Heart right ventricle (tissue), 16 donors: ENCODE data around the gene LMO7. TPM values are rescaled to one million over a fixed set of nuclear protein-coding genes. Genes with fewer than 3 reads are reported as not detected.
A peak's percentile ranks its signal among the peaks of the same experiment; 100 is the strongest.

Source experiments
- ATAC-seq, 8 donors: fragments of 200-7000 bp; cut with Tn5 transposase; one replicate each; pipeline ENCODE4 v1.9.1; 2020; ENCODE audit warnings: mild to moderate bottlenecking in 8 of 8, moderate library complexity in 8 of 8, moderate number of reproducible peaks in 1 of 8
- DNase-seq, 2 donors: peaks; one replicate each; pipeline ENCODE4 v3.0.0-alpha.2; 2020
- H3K27ac ChIP-seq, 10 donors: fragments of 200-600 bp; sonication (generic) in 2 of 10; one replicate each; pipeline versions ENCODE4 v1.5.0 to v1.8.0; 2020 to 2022; ENCODE audit warnings: mild to moderate bottlenecking in 3 of 10
- H3K27me3 ChIP-seq, 7 donors: fragments of 200-600 bp; one replicate each; pipeline ENCODE4 v1.8.0; 2021 to 2022; ENCODE audit warnings: mild to moderate bottlenecking in 2 of 7
- H3K36me3 ChIP-seq, 9 donors: fragments of 200-600 bp; sonication (generic) in 1 of 9; one replicate each; pipeline versions ENCODE4 v1.5.0 to v1.8.0; 2020 to 2022; ENCODE audit warnings: mild to moderate bottlenecking in 2 of 9
- H3K4me1 ChIP-seq, 9 donors: fragments of 200-600 bp; sonication (generic) in 1 of 9; one replicate each; pipeline versions ENCODE4 v1.5.0 to v1.8.0; 2020 to 2022; ENCODE audit warnings: mild to moderate bottlenecking in 4 of 9
- H3K4me3 ChIP-seq, 10 donors: fragments of 200-600 bp; sonication (generic) in 2 of 10; one replicate each; pipeline versions ENCODE4 v1.5.0 to v1.8.0; 2020 to 2022; ENCODE audit warnings: mild to moderate bottlenecking in 7 of 10, moderate library complexity in 2 of 10
- H3K9me3 ChIP-seq, 11 donors: fragments of 200-600 bp in 10 of 11; sonication (generic) in 2 of 11; one replicate each; pipeline versions ENCODE4 v1.5.0 to v1.8.0; 2013 to 2022; ENCODE audit warnings: mild to moderate bottlenecking in 2 of 11, control low read depth in 1 of 11, moderate library complexity in 1 of 11
- CTCF ChIP-seq, 9 donors: fragments of 200-600 bp; sonication (generic) in 2 of 9; IDR thresholded peaks; one replicate each; pipeline versions ENCODE4 v1.5.0 to v1.8.0; 2021 to 2022; ENCODE audit warnings: antibody characterized with exemption in 9 of 9, mild to moderate bottlenecking in 5 of 9, moderate library complexity in 1 of 9
- WGBS, 2 donors: extraction: QIAGEN DNeasy Blood & Tissue Kit; methylation state at CpG; one replicate each; pipeline ENCODE4 v1.1.7; 2013; ENCODE audit warnings: inconsistent platforms in 1 of 2; 5-methylcytosine and 5-hydroxymethylcytosine counted together
- intact Hi-C, 10 donors: fragments of 100-400 bp; cut with DNase I; formaldehyde crosslinking; loops; one replicate each; pipeline versions ENCODE4 v1.11.1 to v1.14.2; 2022
- polyA plus RNA-seq, 2 donors: library from polyadenylated mRNA; stranded (reverse); fragments of 200-250 nt; gene quantifications; one replicate each; pipeline ENCODE4 v1.2.3, GENCODE V29; 2013
- total RNA-seq, 10 donors: library from RNA; stranded (reverse); fragmentation: NEBNext Ultra II Directional in 3 of 10; extraction: Animal tissue kit (Norgen Biotek cat#: 25700) in 3 of 10; gene quantifications; one replicate each; pipeline versions ENCODE4 v1.2.1 to v1.2.4, GENCODE V29; 2021 to 2023
- donor health status: Arrhythmogenic right ventricular cardiomyopathy.
- donor health status: ischemic (EF 13 %, LVEDD 7.1; RV severe dilation, severe dysfunction).
- donor health status: healthy with polysubstance abuse.
- donor health status: DM: no; HTN: yes; CAD: no.
- donor health status: DM: no; HTN: no; CAD: no.
- donor health status: ischemic (EF 25% LVEDD 6.9; RV normal size, moderate dysfunction).
- donor health status: ischemic (EF 25% LVEDD 5.7; RV mildly dilated, moderate dysfunction).
- donor health status: healthy.
- donor health status: DM: yes; HTN: yes; CAD: no.
- donor health status: Ischemic cardiomyopathy.
- donor health status: ischemic (EF 35%, LVEDD 5.7; RV mildly dilated, moderate dysfunction).
- donor health status: nonischemic (EF 11% LVEDD 7.7; RV severe dilation, severe dysfunction).
- donor health status: DM: yes; HTN: yes; CAD: no.
- donor health status: PGD.
- donor health status: ischemic (EF 29% LVEDD 5.4; RV normal size, mild dysfunction).
- donor health status: nonischemic (EF 23%, LVEDD 6.1; RV moderate dilation, normal function).

LMO7 gene
- total and polyA plus RNA-seq, 12 donors = 147 to 600 (median 504) TPM

GRCh38 chr13:75906315-75906714 is 270.2 kb downstream of the LMO7 start:
- WGBS, 2 donors = 90% methylated on average over 5 of the region's 5 CpGs
- H3K4me1 ChIP-seq = peaks cover 0 to 27% (median 11%) of the 10 kb centered on the region in 9 donors
- H3K4me3 ChIP-seq = no peak overlapping the region
- no peaks in the 10 kb centered on the region for H3K36me3 ChIP-seq
- intact Hi-C loops = loop anchor here in 2 of 10 donors (5.0 to 10.0 kb wide), 2 partner anchors 96 to 98 kb away; no protein-coding TSS in a partner anchor
- no peak overlapping the region for H3K27ac ChIP-seq
- no peaks in the 10 kb centered on the region for H3K27me3 ChIP-seq
- no peak for TF ChIP-seq CTCF (IDR thresholded peaks at IDR 0.05)
- ATAC-seq (no peak), DNase-seq (no peak)
- H3K9me3 ChIP-seq = no peaks in the 10 kb centered on the region

- Histone ChIP-seq H3K4me1 (peaks cover 0 to 25% (median 5%) of the 10 kb centered on the region in 9 donors), H3K36me3 (no peaks in the 10 kb centered on the region), H3K27me3 (no peaks in the 10 kb centered on the region), H3K9me3 (no peaks in the 10 kb centered on the region), H3K27ac (peak overlapping the region in 1 of 10 donors; percentile 10), H3K4me3 (no peak overlapping the region)
- 54 to 58% methylated on average over 5 of the region's 5 CpGs for WGBS, 2 donors
- no peak for DNase-seq
- TF ChIP-seq CTCF (IDR thresholded peaks at IDR 0.05) = no peak
- intact Hi-C loops = loop anchor here in 2 of 10 donors (5.0 to 10.0 kb wide), 2 partner anchors 95 to 98 kb away; no protein-coding TSS in a partner anchor
- ATAC-seq = no peak
These were observed 270.9 kb downstream of the LMO7 start for GRCh38 chr13:75907044-75907443.

GRCh38 chr13:75908141-75908540 is 272.0 kb downstream of the LMO7 start:
- DNase-seq = peak; percentile 12 to 50
- no peak overlapping the region for H3K4me3 ChIP-seq
- H3K4me1 ChIP-seq = peaks cover 0 to 14% (median 5%) of the 10 kb centered on the region in 9 donors
- peak in 7 of 8 donors; percentile 65 to 86 (median 82) for ATAC-seq
- H3K36me3 ChIP-seq = no peaks in the 10 kb centered on the region
- H3K27ac ChIP-seq = peak overlapping the region in 1 of 10 donors; percentile 30
- no peaks in the 10 kb centered on the region for H3K9me3 ChIP-seq
- no peaks in the 10 kb centered on the region for H3K27me3 ChIP-seq
- no peak for TF ChIP-seq CTCF (IDR thresholded peaks at IDR 0.05)
- intact Hi-C loops = loop anchor here in 2 of 10 donors (5.0 to 10.0 kb wide), 2 partner anchors 94 to 97 kb away; no protein-coding TSS in a partner anchor
- WGBS, 2 donors = 47 to 50% methylated on average over 4 of the region's 4 CpGs

Other genes starting within 250 kb of the LMO7 start
- 100 to 1,000 TPM in 5 of 10 donors, 10 to 100 TPM in 5; 56.4 to 124 (median 102) TPM for gene TBC1D4, start 154.2 kb upstream of the LMO7 start, total RNA-seq
- 10 to 100 TPM; 10.1 to 77.2 TPM for gene TBC1D4, start 154.2 kb upstream of the LMO7 start, polyA plus RNA-seq
- 100 to 1,000 TPM in 9 of 10 donors, 10 to 100 TPM in 1; 96.5 to 138 (median 124) TPM for gene COMMD6, start 98.5 kb upstream of the LMO7 start, total RNA-seq
- 10 to 100 TPM; 66.4 to 88.4 TPM for gene COMMD6, start 98.5 kb upstream of the LMO7 start, polyA plus RNA-seq
- 10 to 100 TPM; 17.1 to 28.1 (median 23.2) TPM for gene UCHL3, start 86.5 kb upstream of the LMO7 start, total RNA-seq
- 10 to 100 TPM; 11.3 to 61.8 TPM for gene UCHL3, start 86.5 kb upstream of the LMO7 start, polyA plus RNA-seq